ENCODE results near the gene ERP29.

The ERP29 gene

DNA sequence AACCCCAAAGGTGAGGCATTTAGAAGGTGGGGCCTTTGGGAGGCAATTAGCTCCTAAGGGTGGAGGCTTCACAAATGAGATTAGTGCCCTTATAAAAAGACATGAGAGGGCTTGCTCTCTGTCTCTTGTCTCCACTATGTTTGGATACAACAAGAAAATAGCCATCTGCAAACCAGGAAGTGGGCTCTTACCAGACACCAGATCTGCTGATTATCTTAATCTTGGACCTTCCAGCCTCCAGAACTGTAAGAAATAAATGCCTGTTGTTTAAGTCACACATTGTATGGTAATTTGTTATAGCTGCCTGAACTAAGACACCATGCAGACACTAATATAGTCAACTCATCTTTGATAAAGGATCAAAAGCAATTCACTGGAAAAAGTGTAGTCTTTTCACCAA, 34.7 kb upstream of the ERP29 start:
- no peak overlapping the region for H3K4me3 ChIP-seq (ENCODE audit: low read length)

DNA sequence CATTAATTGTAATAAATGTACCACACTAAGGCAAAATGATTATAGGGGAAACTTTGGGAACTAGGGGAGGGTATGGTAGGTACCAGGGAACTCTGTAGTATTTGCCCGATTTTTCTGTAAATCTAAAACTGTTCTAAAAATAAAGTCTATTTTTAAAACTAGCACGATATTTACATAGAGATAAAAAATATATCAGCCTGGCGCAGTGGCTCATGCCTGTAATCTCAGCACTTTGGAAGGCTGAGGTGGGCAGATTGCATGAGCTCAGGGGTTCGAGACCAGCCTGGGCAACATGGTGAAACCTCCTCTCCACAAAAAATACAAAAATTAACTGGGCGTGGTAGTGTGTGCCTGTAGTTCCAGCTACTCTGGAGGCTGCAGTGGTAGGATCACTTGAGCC, 32.6 kb upstream of the ERP29 start:
- H3K4me3 ChIP-seq (ENCODE audit: low read length): no peak overlapping the region
- TF ChIP-seq, protein P1, sequence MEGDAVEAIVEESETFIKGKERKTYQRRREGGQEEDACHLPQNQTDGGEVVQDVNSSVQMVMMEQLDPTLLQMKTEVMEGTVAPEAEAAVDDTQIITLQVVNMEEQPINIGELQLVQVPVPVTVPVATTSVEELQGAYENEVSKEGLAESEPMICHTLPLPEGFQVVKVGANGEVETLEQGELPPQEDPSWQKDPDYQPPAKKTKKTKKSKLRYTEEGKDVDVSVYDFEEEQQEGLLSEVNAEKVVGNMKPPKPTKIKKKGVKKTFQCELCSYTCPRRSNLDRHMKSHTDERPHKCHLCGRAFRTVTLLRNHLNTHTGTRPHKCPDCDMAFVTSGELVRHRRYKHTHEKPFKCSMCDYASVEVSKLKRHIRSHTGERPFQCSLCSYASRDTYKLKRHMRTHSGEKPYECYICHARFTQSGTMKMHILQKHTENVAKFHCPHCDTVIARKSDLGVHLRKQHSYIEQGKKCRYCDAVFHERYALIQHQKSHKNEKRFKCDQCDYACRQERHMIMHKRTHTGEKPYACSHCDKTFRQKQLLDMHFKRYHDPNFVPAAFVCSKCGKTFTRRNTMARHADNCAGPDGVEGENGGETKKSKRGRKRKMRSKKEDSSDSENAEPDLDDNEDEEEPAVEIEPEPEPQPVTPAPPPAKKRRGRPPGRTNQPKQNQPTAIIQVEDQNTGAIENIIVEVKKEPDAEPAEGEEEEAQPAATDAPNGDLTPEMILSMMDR (conservative IDR thresholded peaks at IDR 0.05; ENCODE audit: low read depth, low read length): no peak
- no peak for DNase-seq (ENCODE audit: low read depth)

More for the DNA sequence above, 34.7 kb upstream of the ERP29 start:
- no peak for DNase-seq (ENCODE audit: low read depth)
- TF ChIP-seq, protein P1 (conservative IDR thresholded peaks at IDR 0.05; ENCODE audit: low read depth, low read length): no peak

DNA sequence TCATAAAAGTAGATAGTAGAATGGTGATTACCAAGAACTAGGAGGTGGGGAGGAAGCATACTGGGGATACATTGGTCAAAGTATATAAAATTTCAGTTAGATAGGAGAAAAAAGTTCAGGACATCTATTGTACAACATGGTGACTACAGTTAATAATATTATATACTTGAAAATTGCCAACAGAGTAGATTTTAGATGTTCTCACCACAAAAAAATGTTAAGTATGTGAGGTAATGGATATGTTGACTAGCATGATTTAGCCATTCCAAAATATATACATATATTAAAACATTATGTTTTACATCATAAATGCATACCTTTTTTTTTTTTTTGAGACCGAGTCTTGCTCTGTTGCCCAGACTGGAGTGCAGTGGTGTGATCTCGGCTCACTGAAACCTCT, 31.2 kb upstream of the ERP29 start:
- TF ChIP-seq, protein P1 (conservative IDR thresholded peaks at IDR 0.05; ENCODE audit: low read depth, low read length): no peak
- DNase-seq (ENCODE audit: low read depth): peak; percentile 2
- no peak overlapping the region for H3K4me3 ChIP-seq (ENCODE audit: low read length)

DNA sequence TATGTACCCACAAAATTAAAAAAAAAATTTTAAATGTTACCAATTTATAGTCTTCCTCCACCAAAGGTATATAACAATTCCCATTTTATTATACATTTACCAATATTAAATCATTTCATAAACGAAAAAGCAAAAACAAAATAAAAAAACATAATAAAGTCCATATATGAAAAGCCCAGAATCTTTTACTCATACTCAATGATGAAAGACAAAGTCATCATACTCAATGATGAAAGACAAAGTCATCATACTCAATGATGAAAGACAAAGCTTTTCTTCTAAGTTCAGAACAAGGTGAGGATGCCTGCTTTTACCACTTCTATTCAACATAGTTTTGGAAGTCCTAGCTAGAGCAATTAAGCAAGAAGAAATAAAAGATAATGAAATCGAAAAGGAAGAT, 28.4 kb upstream of the ERP29 start:
- H3K4me3 ChIP-seq (ENCODE audit: low read length): no peak overlapping the region
- TF ChIP-seq, protein P1 (conservative IDR thresholded peaks at IDR 0.05; ENCODE audit: low read depth, low read length): no peak
- DNase-seq (ENCODE audit: low read depth): no peak

GRCh38 chr12:111991535-111991934, 21.7 kb upstream of the ERP29 start:
- H3K4me3 ChIP-seq (ENCODE audit: low read length): no peak overlapping the region
- no peak for DNase-seq (ENCODE audit: low read depth)
- TF ChIP-seq, protein P1 (conservative IDR thresholded peaks at IDR 0.05; ENCODE audit: low read depth, low read length): no peak

- TF ChIP-seq, protein P1 (conservative IDR thresholded peaks at IDR 0.05; ENCODE audit: low read depth, low read length): no peak
- DNase-seq (ENCODE audit: low read depth): no peak
Observed at GRCh38 chr12:111991946-111992345, 21.3 kb upstream of the ERP29 start.

DNA sequence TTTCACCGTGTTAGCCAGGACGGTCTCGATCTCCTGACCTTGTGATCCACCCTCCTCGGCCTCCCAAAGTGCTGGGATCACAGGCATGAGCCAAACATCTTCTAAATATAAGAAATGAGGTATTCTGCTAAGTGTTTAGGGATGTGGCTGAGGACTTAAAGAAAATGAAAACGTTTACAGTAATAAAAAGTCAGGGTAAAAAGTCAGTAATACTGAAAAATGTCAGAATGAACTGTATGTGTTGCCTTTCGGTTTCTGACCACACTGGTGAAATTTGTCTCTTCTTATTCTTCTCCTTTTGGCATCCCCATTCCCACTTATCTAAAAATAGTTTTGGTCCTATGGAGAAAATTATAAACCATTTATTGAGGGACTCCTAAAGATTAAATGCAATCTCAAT, 20.8 kb upstream of the ERP29 start:
- H3K4me3 ChIP-seq (ENCODE audit: low read length): no peak overlapping the region
- DNase-seq (ENCODE audit: low read depth): no peak
- TF ChIP-seq, protein P1 (conservative IDR thresholded peaks at IDR 0.05; ENCODE audit: low read depth, low read length): no peak

More at GRCh38 chr12:111991946-111992345, 21.3 kb upstream of the ERP29 start:
- no peak overlapping the region for H3K4me3 ChIP-seq (ENCODE audit: low read length)

Measured in retinal pigment epithelial cell (primary cell).